GM12875 (cell line): ENCODE data around the gene COMMD7.

Source experiments
- H3K4me3 ChIP-seq: one replicate; pipeline ENCODE4 v1.5.1; 2011; ENCODE audit warnings: low read depth, low read length, control low read depth
- CTCF ChIP-seq: IDR thresholded peaks from 2 replicates; pipeline ENCODE4 v1.5.1; 2011; ENCODE audit warnings: low read depth, mild to moderate bottlenecking, control low read depth, inconsistent platforms, low read length, moderate library complexity, borderline replicate concordance; ENCODE audit not compliant: insufficient read depth

The COMMD7 gene

DNA sequence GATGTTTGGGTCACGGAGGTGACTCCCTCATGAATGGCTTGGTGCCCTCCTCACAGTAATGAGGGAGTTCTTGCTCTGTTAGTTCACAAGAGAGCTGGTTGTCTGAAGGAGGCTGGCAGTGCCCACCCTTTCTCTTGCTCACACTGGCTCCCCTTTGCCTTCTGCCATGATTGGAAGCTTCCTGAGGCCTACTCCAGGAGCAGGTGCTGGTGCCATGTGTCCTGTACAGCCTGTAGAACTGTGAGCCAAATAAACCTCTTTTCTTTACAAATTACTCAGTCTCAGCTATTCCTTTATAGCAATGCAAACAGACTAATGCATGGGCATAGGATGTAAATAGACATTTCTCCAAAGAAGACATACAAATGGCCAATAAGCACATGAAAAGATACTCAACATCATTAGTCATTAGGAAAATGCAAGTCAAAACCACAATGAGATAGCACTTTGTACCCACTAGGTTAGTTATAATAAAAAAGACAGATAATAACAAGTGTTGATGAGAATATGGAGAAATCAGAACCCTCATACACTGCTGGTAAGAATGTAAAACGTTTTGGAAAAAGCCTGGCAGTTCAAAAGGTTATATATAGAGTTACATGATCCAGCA lies 87.3 kb downstream of the COMMD7 start:
- H3K4me3 ChIP-seq, result no peak overlapping the region

GRCh38 chr20:32652739-32653526 lies 90.3 kb downstream of the COMMD7 start:
- no peak overlapping the region for H3K4me3 ChIP-seq
- peak; percentile 89 for TF ChIP-seq CTCF

More for the DNA sequence above, 87.3 kb downstream of the COMMD7 start:
- TF ChIP-seq CTCF, result no peak
